Thyroid gland (tissue), 4 donors: Measurements from ENCODE around the gene CILP2.

Experiments
- CTCF ChIP-seq, 6 experiments: fragments of 200-600 bp in 3 of 6; fragments of 450-650 bp in 3 of 6; sonication (generic) in 3 of 6; IDR thresholded peaks; one replicate each; pipeline ENCODE4 v1.5.1; 2016 to 2019; ENCODE audit warnings: antibody characterized with exemption in 6 of 6, mild to moderate bottlenecking in 2 of 6, inconsistent platforms in 1 of 6, moderate library complexity in 1 of 6
- POLR2A ChIP-seq, 2 donors: fragments of 450-650 bp; IDR thresholded peaks; one replicate each; pipeline ENCODE4 v1.6.1; 2017; ENCODE audit warnings: antibody characterized with exemption in 2 of 2, mild to moderate bottlenecking in 2 of 2, moderate library complexity in 1 of 2

- TF ChIP-seq CTCF (IDR thresholded peaks at IDR 0.05) (no peak), POLR2A (IDR thresholded peaks at IDR 0.05) (no peak)
Observed at GRCh38 chr19:19532806-19533701, 5.0 kb upstream of the CILP2 start.
